ENCODE measurements around the gene POU5F1. TPM values are rescaled to one million over a fixed set of nuclear protein-coding genes. Genes with fewer than 3 reads are reported as not detected.
A peak's percentile ranks its signal among the peaks of the same experiment; 100 is the strongest.

POU5F1 gene
- total and polyA plus RNA-seq, 9 of the 15 experiments (the other 6 are each of a cell fraction or from before 2014, with no cell fraction given) = 0.06 to 2.0 (median 0.10) TPM; not detected in 6

GRCh38 chr6:31120151-31120915, 50.1 kb downstream of the POU5F1 start, which contains the start of gene CDSN:
Gene CDSN, minus strand, starts transcription at chr6:31120446. Its CDS starts 27 bp downstream, at chr6:31120419.
- H3K36me3 ChIP-seq (ENCODE audit: control insufficient read depth, insufficient read depth, low read length) = no peaks in the 10 kb centered on the region
- ATAC-seq (no peak), DNase-seq (ENCODE audit: extremely low read depth in 1 of 4, low spot score in 3 of 4) (no peak), FAIRE-seq (no peak)
- H4K20me1 ChIP-seq (replicated peaks; ENCODE audit: control insufficient read depth, insufficient read depth, low read length) = peaks cover 3% of the 10 kb centered on the region; the same call in 1 of the 2 replicates
- no peaks in the 10 kb centered on the region for H3K9me1 ChIP-seq (ENCODE audit: control insufficient read depth, insufficient read depth, low read length)
- no peak within 1 kb of the TSS for H3K4me3 ChIP-seq
- WGBS (ENCODE audit: insufficient coverage, low coverage, missing lambda C conversion rate) = under 1% methylated on average over 26 of the region's 26 CpGs
- intact Hi-C loops (cut with micrococcal nuclease) (no loop called here), in situ Hi-C loops (cut with MboI) (no loop called here)
- TF ChIP-seq SAFB (IDR thresholded peaks at IDR 0.05; ENCODE audit: borderline replicate concordance, low read depth, low read length) (no peak), BRF2 (IDR thresholded peaks at IDR 0.05; ENCODE audit: borderline replicate concordance, insufficient read depth, insufficient read length) (no peak), HMGN3 (IDR thresholded peaks at IDR 0.05; ENCODE audit: borderline replicate concordance, extremely low read depth, insufficient read length, low read depth, low read length) (no peak), ZNF586 (CRISPR knock-in tag; conservative IDR thresholded peaks at IDR 0.05) (no peak)
- TF ChIP-seq, protein P1, sequence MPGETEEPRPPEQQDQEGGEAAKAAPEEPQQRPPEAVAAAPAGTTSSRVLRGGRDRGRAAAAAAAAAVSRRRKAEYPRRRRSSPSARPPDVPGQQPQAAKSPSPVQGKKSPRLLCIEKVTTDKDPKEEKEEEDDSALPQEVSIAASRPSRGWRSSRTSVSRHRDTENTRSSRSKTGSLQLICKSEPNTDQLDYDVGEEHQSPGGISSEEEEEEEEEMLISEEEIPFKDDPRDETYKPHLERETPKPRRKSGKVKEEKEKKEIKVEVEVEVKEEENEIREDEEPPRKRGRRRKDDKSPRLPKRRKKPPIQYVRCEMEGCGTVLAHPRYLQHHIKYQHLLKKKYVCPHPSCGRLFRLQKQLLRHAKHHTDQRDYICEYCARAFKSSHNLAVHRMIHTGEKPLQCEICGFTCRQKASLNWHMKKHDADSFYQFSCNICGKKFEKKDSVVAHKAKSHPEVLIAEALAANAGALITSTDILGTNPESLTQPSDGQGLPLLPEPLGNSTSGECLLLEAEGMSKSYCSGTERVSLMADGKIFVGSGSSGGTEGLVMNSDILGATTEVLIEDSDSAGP (CRISPR knock-in tag; IDR thresholded peaks at IDR 0.05) = no peak
- ChIA-PET CTCF (ENCODE audit: low intra/inter-chr PET ratio) (no interaction called here), POLR2A (interaction anchor here (0.7 kb wide), 1 partner anchor 38 kb away, joined by 3 read pairs; no protein-coding TSS in a partner anchor)
- peaks cover 52 to 86% of the 10 kb centered on the region in 2 experiments for H3K27me3 ChIP-seq (ENCODE audit: control insufficient read depth in 2 of 2, insufficient read depth in 2 of 2, low read length in 2 of 2)
- no peak within 1 kb of the TSS for H3K27ac ChIP-seq (ENCODE audit: extremely low read depth, low read depth, low read length)
- H2AFZ ChIP-seq (ENCODE audit: low read depth, low read length) = no peak within 1 kb of the TSS
- no TSS peak for BruUV-seq (replicated peaks)
- H3K9ac ChIP-seq (ENCODE audit: insufficient read depth in 1 of 2, low read depth in 2 of 2, low read length in 2 of 2) = peak within 1 kb of the TSS in 1 of 2 experiments; percentile 6; a peak in 1 of 4 replicates
- H3K9me3 ChIP-seq (replicated peaks; ENCODE audit: control insufficient read depth, insufficient read depth, low read depth, low read length) = no peaks in the 10 kb centered on the region
- no peak within 1 kb of the TSS for H3K4me2 ChIP-seq (ENCODE audit: insufficient read depth, low read length)
- H3K79me2 ChIP-seq (ENCODE audit: control insufficient read depth, insufficient read depth, low read length) = no peaks in the 10 kb centered on the region
- H3K4me1 ChIP-seq (replicated peaks in 1 of 2; ENCODE audit: control insufficient read depth in 2 of 2, insufficient read depth in 2 of 2, low read length in 2 of 2) = peaks cover 0 to 16% of the 10 kb centered on the region in 2 experiments; a peak in 3 of 5 replicates
